Activated T-cell treated with anti-CD3 and anti-CD28 coated beads, Interleukin-2, amount 50 U/mL, for 24 hours (primary cell): ENCODE data around the gene UNK.

ENCODE experiments used
- DNase-seq: peaks from one replicate; pipeline ENCODE4 v3.0.0-alpha.2; 2020
- H3K27ac Mint-ChIP-seq: 2 replicates; pipeline ENCODE4 v1.8.0; 2020; ENCODE audit warnings: mild to moderate bottlenecking, mixed read lengths
- H3K27me3 Mint-ChIP-seq: 2 replicates; pipeline ENCODE4 v1.8.0; 2020; ENCODE audit warnings: mixed read lengths
- H3K36me3 Mint-ChIP-seq: 2 replicates; pipeline ENCODE4 v1.8.0; 2020; ENCODE audit warnings: low read depth, mixed read lengths
- H3K4me1 Mint-ChIP-seq: 2 replicates; pipeline ENCODE4 v1.8.0; 2020; ENCODE audit warnings: low read depth, mixed read lengths
- H3K4me3 Mint-ChIP-seq: 2 replicates; pipeline ENCODE4 v1.8.0; 2020; ENCODE audit warnings: mild to moderate bottlenecking, moderate library complexity, mixed read lengths
- H3K9me3 Mint-ChIP-seq: 2 replicates; pipeline ENCODE4 v1.8.0; 2020; ENCODE audit warnings: mixed read lengths

Gene UNK

GRCh38 chr17:75832652-75833400 is 48.2 kb downstream of the UNK start:
- Mint-ChIP-seq H3K4me3 (peak overlapping the region; percentile 65), H3K36me3 (peaks cover 92% of the 10 kb centered on the region), H3K4me1 (peaks cover 43% of the 10 kb centered on the region), H3K27me3 (no peaks in the 10 kb centered on the region), H3K27ac (peak overlapping the region; percentile 93), H3K9me3 (no peaks in the 10 kb centered on the region)
- DNase-seq = peak; percentile 63

DNA sequence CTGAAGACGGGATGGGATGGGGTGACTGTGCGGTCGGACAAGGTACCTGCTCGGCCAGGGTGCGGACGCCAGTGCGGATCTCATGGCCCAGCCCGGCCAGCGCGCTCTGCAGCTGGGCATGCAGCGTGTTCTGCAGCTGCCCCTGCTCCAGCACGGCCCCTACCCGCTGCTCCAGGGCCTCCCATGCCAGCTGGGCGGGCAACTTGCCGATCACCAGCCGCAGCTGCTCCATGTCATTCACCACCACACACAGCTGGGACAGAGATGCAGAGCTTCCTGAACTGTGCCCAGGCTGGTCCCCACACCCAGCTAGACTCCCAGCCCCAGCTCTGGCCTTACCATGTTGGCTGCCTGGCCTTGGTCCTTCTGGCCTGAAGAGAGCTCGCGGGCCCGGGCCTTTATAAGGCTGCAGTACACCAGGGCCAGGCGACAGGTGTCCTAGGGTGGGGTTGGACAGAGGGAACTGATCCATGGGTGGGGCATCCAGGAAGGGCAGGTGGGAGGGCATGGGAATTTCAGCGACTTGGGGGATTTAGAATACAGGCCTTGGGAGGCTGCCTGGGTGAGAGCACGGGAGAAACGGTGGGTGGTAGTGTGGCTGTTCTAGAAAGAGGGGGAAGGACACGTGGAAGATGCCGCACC is 49.8 kb downstream of the UNK start:
- H3K4me1 Mint-ChIP-seq = peaks cover 36% of the 10 kb centered on the region
- H3K27me3 Mint-ChIP-seq = no peaks in the 10 kb centered on the region
- H3K27ac Mint-ChIP-seq = peak overlapping the region; percentile 93
- H3K4me3 Mint-ChIP-seq = no peak overlapping the region
- H3K9me3 Mint-ChIP-seq = no peaks in the 10 kb centered on the region
- H3K36me3 Mint-ChIP-seq = peaks cover 92% of the 10 kb centered on the region
- DNase-seq = no peak

GRCh38 chr17:75834928-75835653 is 50.5 kb downstream of the UNK start:
- DNase-seq = no peak
- H3K36me3 Mint-ChIP-seq = peaks cover 92% of the 10 kb centered on the region
- H3K27ac Mint-ChIP-seq = peak overlapping the region; percentile 93
- H3K9me3 Mint-ChIP-seq = no peaks in the 10 kb centered on the region
- no peak overlapping the region for H3K4me3 Mint-ChIP-seq
- H3K4me1 Mint-ChIP-seq = peaks cover 36% of the 10 kb centered on the region
- H3K27me3 Mint-ChIP-seq = no peaks in the 10 kb centered on the region

DNA sequence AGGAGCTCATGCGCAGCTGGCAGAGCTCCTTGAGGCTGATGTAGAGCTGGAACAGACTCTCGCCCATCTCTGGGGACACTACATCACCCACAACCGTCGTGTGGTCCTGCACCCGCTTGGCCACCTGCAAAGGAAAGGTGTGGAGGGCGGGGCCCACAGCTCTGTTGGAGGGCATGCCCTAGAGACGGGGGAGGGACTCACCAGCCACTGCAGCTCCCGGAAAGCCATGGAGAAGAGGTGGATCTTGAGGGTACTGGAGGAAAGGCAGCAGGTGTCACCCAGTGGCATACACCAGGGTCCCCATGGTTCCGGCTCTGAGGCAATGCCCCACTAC is 51.0 kb downstream of the UNK start:
- Mint-ChIP-seq H3K27me3 (no peaks in the 10 kb centered on the region), H3K27ac (peak overlapping the region; percentile 11), H3K4me3 (no peak overlapping the region), H3K9me3 (no peaks in the 10 kb centered on the region), H3K4me1 (peaks cover 35% of the 10 kb centered on the region), H3K36me3 (peaks cover 92% of the 10 kb centered on the region)
- no peak for DNase-seq

DNA sequence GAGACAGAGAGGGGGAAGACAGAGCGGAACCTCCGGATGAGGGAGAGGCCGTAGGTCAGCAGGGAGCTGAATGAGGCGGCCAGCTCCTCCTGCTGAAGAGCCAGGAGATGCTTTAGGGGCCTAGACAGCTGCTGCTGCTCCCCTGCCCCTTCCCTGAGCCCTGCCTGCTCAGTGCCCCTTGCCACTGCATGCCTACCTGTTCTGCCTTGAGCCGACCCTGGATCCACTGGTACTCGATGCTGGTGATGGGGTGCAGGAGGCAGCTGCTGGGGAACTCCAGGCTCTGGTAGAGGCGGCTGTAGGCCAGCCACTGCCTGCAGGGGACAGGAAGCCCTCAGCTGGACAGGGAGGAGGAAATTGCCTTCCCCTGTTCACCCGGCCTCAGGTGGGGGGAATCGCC is 52.0 kb downstream of the UNK start:
- peaks cover 92% of the 10 kb centered on the region for H3K36me3 Mint-ChIP-seq
- no peak overlapping the region for H3K4me3 Mint-ChIP-seq
- H3K9me3 Mint-ChIP-seq = no peaks in the 10 kb centered on the region

DNA sequence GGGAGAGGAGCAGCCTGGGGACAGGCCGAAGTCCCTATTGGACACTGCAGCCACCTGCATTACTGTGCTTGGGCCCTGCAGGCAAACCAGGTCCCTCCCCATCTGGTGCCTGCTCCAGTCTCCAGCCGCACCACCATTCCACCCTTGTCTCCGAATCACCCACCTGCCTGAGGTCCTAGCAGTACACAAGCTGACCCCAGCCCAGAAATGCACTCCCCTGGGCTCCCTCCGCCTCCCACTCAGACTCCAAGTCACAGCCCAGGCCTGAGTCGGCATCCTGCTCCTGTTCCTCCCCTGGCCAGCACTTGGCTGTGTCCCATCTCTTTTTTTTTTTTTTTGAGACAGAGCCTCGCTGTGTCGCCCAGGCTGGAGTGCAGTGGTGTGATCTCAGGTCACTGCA is 53.3 kb downstream of the UNK start:
- Mint-ChIP-seq H3K4me3 (no peak overlapping the region), H3K27ac (peak overlapping the region; percentile 52), H3K9me3 (no peaks in the 10 kb centered on the region), H3K27me3 (no peaks in the 10 kb centered on the region), H3K4me1 (peaks cover 33% of the 10 kb centered on the region), H3K36me3 (peaks cover 90% of the 10 kb centered on the region)
- no peak for DNase-seq

More for the DNA sequence above, 52.0 kb downstream of the UNK start:
- Mint-ChIP-seq H3K27me3 (no peaks in the 10 kb centered on the region), H3K27ac (peak overlapping the region; percentile 55), H3K4me1 (peaks cover 36% of the 10 kb centered on the region)
- no peak for DNase-seq

- peaks cover 29% of the 10 kb centered on the region for H3K4me1 Mint-ChIP-seq
- DNase-seq = no peak
- H3K9me3 Mint-ChIP-seq = no peaks in the 10 kb centered on the region
- peaks cover 89% of the 10 kb centered on the region for H3K36me3 Mint-ChIP-seq
- peak overlapping the region; percentile 52 for H3K27ac Mint-ChIP-seq
- H3K27me3 Mint-ChIP-seq = no peaks in the 10 kb centered on the region
- no peak overlapping the region for H3K4me3 Mint-ChIP-seq
Observed at GRCh38 chr17:75838410-75838809, 53.8 kb downstream of the UNK start.

DNA sequence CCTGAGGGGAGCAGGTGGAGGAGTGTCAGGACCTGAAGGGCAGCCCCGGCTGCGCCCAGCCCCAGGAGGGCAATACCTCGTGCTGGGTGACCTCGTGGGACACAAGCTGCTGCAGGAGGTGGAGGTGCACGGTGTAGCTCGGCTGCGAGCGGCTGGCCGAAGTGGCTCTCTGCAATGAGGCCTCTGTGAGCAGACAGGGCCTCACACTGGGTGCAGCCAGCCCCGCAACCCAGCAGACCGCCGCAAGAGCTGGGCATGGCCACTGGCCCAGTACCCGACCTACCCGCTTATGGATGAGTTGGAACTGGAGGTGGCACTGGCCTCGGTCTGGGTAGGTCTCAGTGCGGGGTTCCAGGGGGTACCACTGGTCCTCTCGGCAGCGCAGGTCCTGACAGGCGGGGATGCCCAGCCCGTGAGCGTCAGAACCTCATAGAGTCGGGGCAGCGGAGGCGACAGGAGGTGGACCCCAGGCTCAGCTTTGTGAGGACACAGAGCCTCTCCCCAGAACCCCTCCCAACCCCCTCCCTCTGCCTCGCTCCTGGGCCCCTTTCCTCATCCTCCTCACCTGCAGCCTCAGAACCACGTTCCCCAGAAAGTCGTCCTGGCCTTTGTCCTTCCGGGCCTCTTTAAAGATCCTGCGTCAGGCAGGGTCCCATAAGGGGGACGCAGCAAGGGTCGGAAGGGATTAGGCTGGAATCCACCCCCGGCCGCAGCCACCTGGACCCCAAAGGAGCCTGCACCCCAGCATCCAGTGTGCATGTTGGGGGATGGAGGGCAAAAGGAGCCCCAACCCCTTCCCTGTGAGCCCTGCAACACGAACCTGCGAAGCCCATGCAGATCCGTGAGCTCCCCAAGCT is 55.6 kb downstream of the UNK start:
- no peak for DNase-seq
- H3K27me3 Mint-ChIP-seq = no peaks in the 10 kb centered on the region
- H3K9me3 Mint-ChIP-seq = no peaks in the 10 kb centered on the region
- peaks cover 77% of the 10 kb centered on the region for H3K36me3 Mint-ChIP-seq
- peak overlapping the region; percentile 64 for H3K27ac Mint-ChIP-seq
- H3K4me1 Mint-ChIP-seq = peaks cover 19% of the 10 kb centered on the region
- no peak overlapping the region for H3K4me3 Mint-ChIP-seq

DNA sequence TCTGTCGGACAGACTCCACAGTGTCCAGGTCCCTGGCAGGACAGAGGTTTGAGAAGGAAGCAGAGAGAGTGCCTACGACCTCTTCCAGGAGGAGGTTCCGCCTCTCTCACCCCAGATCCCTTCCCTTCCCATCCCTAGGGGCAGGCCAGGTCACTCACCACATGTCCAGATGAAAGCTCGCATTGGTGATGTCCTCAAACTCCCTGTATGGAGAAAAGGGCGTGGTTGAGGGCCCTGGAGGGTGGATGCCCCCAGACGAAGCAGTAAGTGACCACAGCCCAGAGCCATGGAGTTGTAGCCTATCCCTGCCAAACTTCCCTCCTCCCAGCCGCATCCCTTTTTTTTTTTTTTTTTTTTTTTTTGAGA is 56.2 kb downstream of the UNK start:
- Mint-ChIP-seq H3K36me3 (peaks cover 77% of the 10 kb centered on the region), H3K4me3 (no peak overlapping the region), H3K27ac (no peak overlapping the region)

GRCh38 chr17:75842411-75842810 is 57.8 kb downstream of the UNK start:
- Mint-ChIP-seq H3K27me3 (no peaks in the 10 kb centered on the region), H3K4me3 (peak overlapping the region; percentile 96), H3K27ac (peak overlapping the region; percentile 96), H3K4me1 (peaks cover 21% of the 10 kb centered on the region), H3K36me3 (peaks cover 80% of the 10 kb centered on the region), H3K9me3 (no peaks in the 10 kb centered on the region)
- DNase-seq = no peak

More for the DNA sequence above, 56.2 kb downstream of the UNK start:
- H3K9me3 Mint-ChIP-seq = no peaks in the 10 kb centered on the region
- no peaks in the 10 kb centered on the region for H3K27me3 Mint-ChIP-seq
- no peak for DNase-seq
- peaks cover 21% of the 10 kb centered on the region for H3K4me1 Mint-ChIP-seq

DNA sequence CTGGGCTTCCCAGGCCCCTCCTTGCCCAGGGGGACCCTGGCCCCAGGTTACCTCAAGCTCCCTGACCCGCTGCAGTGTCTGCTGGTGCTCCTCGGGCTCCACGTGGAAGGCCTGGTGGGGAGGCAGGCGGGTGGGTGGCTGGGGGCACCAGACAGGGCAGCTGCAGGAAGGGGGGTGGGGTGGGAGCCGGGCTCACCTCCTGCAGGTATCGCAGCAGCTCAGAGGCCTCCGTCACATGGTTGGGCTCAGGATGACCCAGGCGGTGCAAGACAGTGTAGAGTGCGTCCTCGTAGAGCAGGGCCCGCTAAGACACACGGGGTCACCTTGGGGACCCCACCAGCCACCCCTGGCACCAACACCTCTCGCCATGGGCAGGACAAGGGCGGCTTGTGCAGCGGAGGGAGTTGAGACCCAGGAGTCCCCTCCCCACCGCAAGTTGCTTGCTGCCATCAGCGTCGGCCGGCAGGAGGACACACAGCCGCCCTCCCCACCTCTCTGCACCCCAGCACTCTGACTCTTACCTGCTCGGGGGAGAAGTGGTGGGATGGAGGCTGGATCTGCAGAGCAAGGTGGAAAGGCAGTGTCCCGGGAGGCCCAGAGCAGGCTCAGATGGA is 58.5 kb downstream of the UNK start:
- H3K36me3 Mint-ChIP-seq = peaks cover 80% of the 10 kb centered on the region

DNA sequence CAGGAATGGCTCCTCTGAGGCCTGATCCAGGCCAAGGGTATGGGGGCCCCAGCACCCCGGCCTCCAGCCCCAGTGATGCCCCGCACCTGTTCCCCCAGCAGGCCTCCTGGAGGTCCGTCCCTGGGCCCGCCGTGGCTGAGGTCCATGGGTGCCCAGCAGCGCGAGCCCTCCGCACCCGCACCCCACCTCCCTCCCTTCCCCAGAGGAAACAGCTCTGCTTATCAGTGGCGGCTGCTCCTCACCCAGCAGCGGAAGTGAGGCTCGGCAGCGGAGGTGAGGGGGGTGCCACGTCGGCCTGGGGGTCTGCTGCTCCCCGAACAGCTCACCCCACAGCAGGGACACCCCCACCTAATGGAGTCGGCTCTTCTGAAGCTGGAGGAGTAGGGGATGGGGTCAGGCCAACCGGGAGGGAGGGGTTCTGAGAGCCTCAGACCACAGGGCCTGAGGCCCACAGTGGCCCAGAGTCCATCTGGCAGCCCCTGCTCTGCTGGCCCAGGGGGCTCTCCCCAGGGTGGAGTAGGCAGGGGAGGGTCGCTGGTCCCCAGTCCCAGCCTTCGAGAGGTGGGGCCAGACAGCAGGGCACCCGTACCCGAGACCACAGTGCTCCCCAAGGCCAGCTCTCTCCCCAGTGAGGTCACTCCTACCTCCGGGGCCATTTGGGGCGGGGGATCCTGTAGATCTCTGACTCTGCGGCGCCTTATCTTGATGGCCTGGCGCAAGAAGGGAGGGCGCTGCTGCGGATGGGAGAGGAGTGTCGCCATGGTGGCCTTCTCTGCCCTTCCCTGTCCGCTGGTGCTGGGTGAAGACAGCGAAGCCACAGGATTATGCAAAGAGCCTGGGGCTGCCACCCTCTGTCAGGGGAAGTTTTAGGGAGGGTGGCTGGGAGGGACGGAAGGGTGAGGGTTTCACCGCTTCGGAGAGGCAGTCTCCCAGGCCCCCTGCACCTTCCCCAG is 59.2 kb downstream of the UNK start, which contains the start of gene UNC13D:
Gene UNC13D, minus strand, starts transcription at position 828 of the 953 bp plus-strand sequence. Its CDS starts 67 bp downstream, at position 761.
- Mint-ChIP-seq H3K4me1 (peaks cover 29% of the 10 kb centered on the region), H3K27ac (peak within 1 kb of the TSS; percentile 96), H3K9me3 (no peaks in the 10 kb centered on the region), H3K4me3 (peak within 1 kb of the TSS; percentile 96), H3K36me3 (peaks cover 80% of the 10 kb centered on the region), H3K27me3 (no peaks in the 10 kb centered on the region)
- peak; percentile 80 for DNase-seq

More for the DNA sequence above, 58.5 kb downstream of the UNK start:
- peaks cover 24% of the 10 kb centered on the region for H3K4me1 Mint-ChIP-seq
- peak overlapping the region; percentile 96 for H3K27ac Mint-ChIP-seq
- peak; percentile 73 for DNase-seq
- H3K9me3 Mint-ChIP-seq = no peaks in the 10 kb centered on the region
- peak overlapping the region; percentile 96 for H3K4me3 Mint-ChIP-seq
- H3K27me3 Mint-ChIP-seq = no peaks in the 10 kb centered on the region

GRCh38 chr17:75844530-75845057 is 60.0 kb downstream of the UNK start:
- Mint-ChIP-seq H3K27ac (peak overlapping the region; percentile 96), H3K27me3 (no peaks in the 10 kb centered on the region), H3K4me1 (peaks cover 29% of the 10 kb centered on the region), H3K9me3 (no peaks in the 10 kb centered on the region), H3K4me3 (peak overlapping the region; percentile 96), H3K36me3 (peaks cover 78% of the 10 kb centered on the region)
- no peak for DNase-seq
